Measurements from ENCODE around the gene ACMSD.

The ACMSD gene

GRCh38 chr2:134863446-134863845 is 25.0 kb downstream of the ACMSD start:
- DNase-seq (ENCODE audit: insufficient read length, low spot score) (no peak), FAIRE-seq (no peak)
- no peak for TF ChIP-seq CTCF (IDR thresholded peaks at IDR 0.05; ENCODE audit: insufficient read depth, missing control alignments)

- TF ChIP-seq CTCF (IDR thresholded peaks at IDR 0.05; ENCODE audit: insufficient read depth, missing control alignments), result no peak
- DNase-seq (ENCODE audit: insufficient read length, low spot score) (no peak), FAIRE-seq (no peak)
Measured at GRCh38 chr2:134865067-134865787, 26.8 kb downstream of the ACMSD start.

- FAIRE-seq (no peak), DNase-seq (ENCODE audit: insufficient read length, low spot score) (no peak)
- no peak for TF ChIP-seq CTCF (IDR thresholded peaks at IDR 0.05; ENCODE audit: insufficient read depth, missing control alignments)
Measured at GRCh38 chr2:134866498-134867099, 28.2 kb downstream of the ACMSD start.

- DNase-seq (ENCODE audit: insufficient read length, low spot score), result no peak
- FAIRE-seq, result no peak
- no peak for TF ChIP-seq CTCF (IDR thresholded peaks at IDR 0.05; ENCODE audit: insufficient read depth, missing control alignments)
Measured at GRCh38 chr2:134869946-134870736, 31.7 kb downstream of the ACMSD start.

GRCh38 chr2:134873152-134873551 is 34.7 kb downstream of the ACMSD start:
- DNase-seq (ENCODE audit: insufficient read length, low spot score) (no peak), FAIRE-seq (no peak)
- no peak for TF ChIP-seq CTCF (IDR thresholded peaks at IDR 0.05; ENCODE audit: insufficient read depth, missing control alignments)

GRCh38 chr2:134875309-134875708 is 36.9 kb downstream of the ACMSD start:
- TF ChIP-seq CTCF (IDR thresholded peaks at IDR 0.05; ENCODE audit: insufficient read depth, missing control alignments), result no peak
- DNase-seq (ENCODE audit: insufficient read length, low spot score) (no peak), FAIRE-seq (no peak)
